HCT116 (cell line): ENCODE measurements around the gene SUPT5H. TPM values are rescaled to one million over a fixed set of nuclear protein-coding genes. Genes with fewer than 3 reads are reported as not detected.
A peak's percentile ranks its signal among the peaks of the same experiment; 100 is the strongest.

Experiments used
- ATAC-seq: fragments of 200-7000 bp; cut with Tn5 transposase; 2 replicates; pipeline ENCODE4 v1.9.1; 2020; ENCODE audit warnings: mild to moderate bottlenecking, moderate library complexity
- BruUV-seq: library from RNA; stranded (reverse); fragments of 400-500 nt; replicated peaks from 2 replicates; lab custom pipeline; 2021; lab: Mats Ljungman, UMichigan
- CTCF ChIA-PET: fragments of 300-600 bp; sonication (Branson Sonifier 250); formaldehyde crosslinking; loops from one replicate; lab custom pipeline; 2021; ENCODE audit warnings: antibody characterized with exemption; lab: Charles Lee
- POLR2A ChIA-PET: fragments of 300-600, 350-600 bp; sonication (Branson Sonifier 250); formaldehyde crosslinking; loops from one replicate; lab custom pipeline; 2021; ENCODE audit warnings: antibody characterized with exemption; lab: Charles Lee
- RAD21 ChIA-PET, 2 experiments: fragments of 300-600 bp; sonication (Branson Sonifier 250); formaldehyde crosslinking; loops; one replicate each; lab custom pipeline; 2023; ENCODE audit warnings: low total read pairs in 2 of 2; ENCODE audit not compliant: uncharacterized antibody in 2 of 2, unreplicated experiment in 2 of 2, low non-redundant PET in 1 of 2; lab: Charles Lee
- DNase-seq: peaks from one replicate; pipeline ENCODE4 v3.0.0-alpha.2; 2010; ENCODE audit warnings: low read depth, low spot score
- H2AFZ ChIP-seq: fragments of 200-600 bp; shearing (Covaris generic), sonication (generic); 2 replicates; pipeline ENCODE4 v1.6.1; 2017; ENCODE audit warnings: low read depth, mixed run types, mixed read lengths, antibody characterized with exemption, low read length; ENCODE audit not compliant: poor library complexity, severe bottlenecking
- H3K27ac ChIP-seq: 2 replicates; pipeline ENCODE4 v1.5.1; 2012; ENCODE audit warnings: low read depth, low read length
- H3K27me3 ChIP-seq: fragments of 200-600 bp; sonication (generic); 2 replicates; pipeline ENCODE4 v1.6.1; 2016; ENCODE audit warnings: mixed run types, low read length, mixed read lengths; ENCODE audit not compliant: insufficient read depth
- H3K36me3 ChIP-seq, 2 experiments: fragments of 200-500 bp in 1 of 2; fragments of 200-600 bp in 1 of 2; sonication (Bioruptor generic) in 1 of 2; sonication (generic) in 1 of 2; 2 replicates each; pipeline versions ENCODE4 v1.5.1 to v1.6.1; 2014 to 2016; ENCODE audit warnings: low read length in 2 of 2, inconsistent platforms in 1 of 2, mixed read lengths in 1 of 2, mixed run types in 1 of 2; ENCODE audit not compliant: insufficient read depth in 2 of 2, control insufficient read depth in 1 of 2
- H3K4me1 ChIP-seq, 2 experiments: fragments of 200-600 bp in 1 of 2; sonication (generic) in 1 of 2; 2 replicates each; pipeline versions ENCODE4 v1.5.1 to v1.6.1; 2012 to 2017; ENCODE audit warnings: low read length in 2 of 2, inconsistent platforms in 1 of 2, mild to moderate bottlenecking in 1 of 2, mixed read lengths in 1 of 2, mixed run types in 1 of 2, moderate library complexity in 1 of 2; ENCODE audit not compliant: insufficient read depth in 2 of 2, control insufficient read depth in 1 of 2
- H3K4me2 ChIP-seq: fragments of 200-600 bp; sonication (generic); 2 replicates; pipeline ENCODE4 v1.6.1; 2017; ENCODE audit warnings: mixed run types, low read length, mixed read lengths
- H3K4me3 ChIP-seq, 2 experiments: fragments of 200-600 bp in 1 of 2; sonication (generic) in 1 of 2; replicated peaks in 1 of 2; 2 replicates each; pipeline ENCODE4 v1.5.1; 2011 to 2016; ENCODE audit warnings: low read length in 2 of 2, control low read depth in 1 of 2, low read depth in 1 of 2, mild to moderate bottlenecking in 1 of 2, mixed read lengths in 1 of 2, mixed run types in 1 of 2
- H3K79me2 ChIP-seq: fragments of 200-600 bp; sonication (generic); 2 replicates; pipeline ENCODE4 v1.6.1; 2017; ENCODE audit warnings: mild to moderate bottlenecking, mixed run types, low read length, moderate library complexity, mixed read lengths; ENCODE audit not compliant: insufficient read depth
- H3K9ac ChIP-seq: fragments of 200-600 bp; sonication (generic); 2 replicates; pipeline ENCODE4 v1.6.1; 2016; ENCODE audit warnings: low read length, mixed read lengths
- H3K9me2 ChIP-seq: fragments of 200-600 bp; sonication (generic), shearing (Covaris generic); 2 replicates; pipeline ENCODE4 v1.6.1; 2017; ENCODE audit warnings: mixed run types, mild to moderate bottlenecking, moderate library complexity; ENCODE audit not compliant: insufficient read depth
- H3K9me3 ChIP-seq, 2 experiments: fragments of 200-500 bp in 1 of 2; fragments of 200-600 bp in 1 of 2; sonication (Bioruptor generic) in 1 of 2; sonication (generic) in 1 of 2; 2 replicates each; pipeline ENCODE4 v1.6.1; 2014 to 2017; ENCODE audit warnings: low read length in 2 of 2, mixed read lengths in 2 of 2, inconsistent platforms in 1 of 2, low read depth in 1 of 2, mild to moderate bottlenecking in 1 of 2, mixed run types in 1 of 2, moderate library complexity in 1 of 2; ENCODE audit not compliant: control insufficient read depth in 1 of 2, insufficient read depth in 1 of 2
- H4K20me1 ChIP-seq: fragments of 200-600 bp; sonication (generic), shearing (Covaris generic); 2 replicates; pipeline ENCODE4 v1.6.1; 2017; ENCODE audit warnings: mixed run types, mild to moderate bottlenecking, moderate library complexity; ENCODE audit not compliant: insufficient read depth
- EGR1 ChIP-seq: IDR thresholded peaks from 2 replicates; pipeline ENCODE4 v1.6.1; 2012; ENCODE audit warnings: low read depth
- ELF1 ChIP-seq: IDR thresholded peaks from 2 replicates; pipeline ENCODE4 v1.6.1; 2012; ENCODE audit warnings: low read depth, borderline replicate concordance
- JUND ChIP-seq: IDR thresholded peaks from 2 replicates; pipeline ENCODE4 v1.6.1; 2012
- MAX ChIP-seq: IDR thresholded peaks from 2 replicates; pipeline ENCODE4 v1.6.1; 2012
- POLR2A ChIP-seq: IDR thresholded peaks from 2 replicates; pipeline ENCODE4 v1.7.0; 2011; ENCODE audit warnings: borderline replicate concordance; ENCODE audit not compliant: insufficient read depth, insufficient read length; ENCODE audit errors: extremely low read depth
- POLR2AphosphoS5 ChIP-seq: IDR thresholded peaks from 2 replicates; pipeline ENCODE4 v1.6.1; 2011; ENCODE audit warnings: mild to moderate bottlenecking, low read depth, low read length, moderate library complexity
- RAD21 ChIP-seq: IDR thresholded peaks from 2 replicates; pipeline ENCODE4 v1.6.1; 2012; ENCODE audit warnings: low read depth, mild to moderate bottlenecking
- SIN3A ChIP-seq: IDR thresholded peaks from 2 replicates; pipeline ENCODE4 v1.6.1; 2012; ENCODE audit warnings: low read depth
- SP1 ChIP-seq: IDR thresholded peaks from 2 replicates; pipeline ENCODE4 v1.6.1; 2012; ENCODE audit warnings: low read depth
- SRF ChIP-seq: IDR thresholded peaks from 2 replicates; pipeline ENCODE4 v1.6.1; 2012; ENCODE audit warnings: low read depth
- YY1 ChIP-seq: IDR thresholded peaks from 2 replicates; pipeline ENCODE4 v1.6.1; 2011; ENCODE audit warnings: low read length, low read depth, moderate library complexity, mild to moderate bottlenecking; ENCODE audit not compliant: insufficient replicate concordance; ENCODE audit errors: extremely low read depth
- ZBTB33 ChIP-seq: IDR thresholded peaks from 2 replicates; pipeline ENCODE4 v1.6.1; 2011; ENCODE audit warnings: mild to moderate bottlenecking, low read length, moderate library complexity; ENCODE audit not compliant: insufficient replicate concordance; ENCODE audit errors: extremely low read depth
- ZFX ChIP-seq: fragments of 450-650 bp; IDR thresholded peaks from 2 replicates; pipeline ENCODE4 v1.6.1; 2017
- ZNF274 ChIP-seq: fragments of 200-500 bp; sonication (Bioruptor generic); IDR thresholded peaks from 2 replicates; pipeline ENCODE4 v1.6.1; 2014; ENCODE audit warnings: mild to moderate bottlenecking, low read depth, low read length, inconsistent platforms
- intact Hi-C: fragments of 100-400 bp; cut with micrococcal nuclease; formaldehyde crosslinking; loops from 2 replicates; pipeline ENCODE4 v1.10.0; 2022
- total RNA-seq: library from RNA; stranded (reverse); gene quantifications from one replicate; pipeline ENCODE4 v1.2.1, GENCODE V29; 2021; ENCODE audit not compliant: unreplicated experiment

The SUPT5H gene
- total RNA-seq, 1 experiment from 2014 or later = 120 TPM

- Histone ChIP-seq H3K9ac (peak overlapping the region; percentile 61), H3K79me2 (peaks cover 13% of the 10 kb centered on the region), H3K36me3 (peaks cover 12 to 13% of the 10 kb centered on the region in 2 experiments; a peak in 3 of 4 replicates), H3K27ac (peak overlapping the region; percentile 77), H3K4me1 (peaks cover 56 to 61% of the 10 kb centered on the region in 2 experiments), H3K27me3 (no peaks in the 10 kb centered on the region), H3K4me2 (peak overlapping the region; percentile 59), H2AFZ (no peak overlapping the region), H3K9me2 (no peaks in the 10 kb centered on the region), H3K9me3 (no peaks in the 10 kb centered on the region), H4K20me1 (peaks cover 1% of the 10 kb centered on the region; the same call in 1 of the 2 replicates), H3K4me3 (peak overlapping the region in 1 of 2 experiments; percentile 31; a peak in 3 of 4 replicates)
- DNase-seq (no peak), ATAC-seq (peak; percentile 64)
- CTCF ChIA-PET = interaction anchor here (1.3 kb wide), 2 partner anchors 14 to 30 kb away, joined by 5 to 6 read pairs; no protein-coding TSS in a partner anchor
- no TSS peak for BruUV-seq
- RAD21 ChIA-PET = no interaction called here
- POLR2A ChIA-PET = interaction anchor here (0.7 to 6.0 kb wide), 9 partner anchors 8 to 37 kb away, joined by 3 to 33 read pairs (median 3); partner anchors contain the start of genes MED29, PAF1, RPS16 and SUPT5H
- intact Hi-C loops = no loop called here
- TF ChIP-seq ELF1 (no peak), ZFX (peak; percentile 25; the same call in 1 of the 2 replicates), SIN3A (no peak)
These were observed 16.9 kb upstream of the SUPT5H start for GRCh38 chr19:39428283-39429112.

- CTCF ChIA-PET = interaction anchor here (1.2 kb wide), 1 partner anchor 101 kb away, joined by 3 read pairs; no protein-coding TSS in a partner anchor
- H3K9me2 ChIP-seq = no peaks in the 10 kb centered on the region
- peaks cover 67 to 74% of the 10 kb centered on the region in 2 experiments for H3K4me1 ChIP-seq
- ATAC-seq (peak; percentile 57), DNase-seq (peak; percentile 97)
- H3K36me3 ChIP-seq = peaks cover 26 to 34% of the 10 kb centered on the region in 2 experiments; a peak in 3 of 4 replicates
- H3K79me2 ChIP-seq = peaks cover 36% of the 10 kb centered on the region
- H3K9ac ChIP-seq = peak overlapping the region; percentile 100
- peak overlapping the region; percentile 84 for H3K27ac ChIP-seq
- H3K4me2 ChIP-seq = peak overlapping the region; percentile 92
- RAD21 ChIA-PET = no interaction called here
- peaks cover 13% of the 10 kb centered on the region; the same call in 1 of the 2 replicates for H4K20me1 ChIP-seq
- POLR2A ChIA-PET = interaction anchor here (0.7 to 1.4 kb wide), 5 partner anchors 10 to 29 kb away, joined by 3 to 4 read pairs (median 4); no protein-coding TSS in a partner anchor
- no peaks in the 10 kb centered on the region for H3K9me3 ChIP-seq
- H3K27me3 ChIP-seq = no peaks in the 10 kb centered on the region
- TSS peak; percentile 68 for BruUV-seq
- H2AFZ ChIP-seq = no peak overlapping the region
- H3K4me3 ChIP-seq = peak overlapping the region in 1 of 2 experiments; percentile 2; a peak in 2 of 4 replicates
- intact Hi-C loops = loop anchor here (2.0 kb wide), 1 partner anchor 40 kb away; the partner anchor contains the start of genes MED29 and PAF1
- TF ChIP-seq SP1 = peak; percentile 81
- TF ChIP-seq SRF = peak; percentile 74; the same call in 1 of the 2 replicates
- no peak for TF ChIP-seq ZNF274
- TF ChIP-seq SIN3A = no peak; the same call in none of the 2 replicates
- no peak for TF ChIP-seq POLR2A
- TF ChIP-seq YY1 = no peak
- TF ChIP-seq MAX = peak; percentile 97
- TF ChIP-seq POLR2AphosphoS5 = peak; percentile 44; the same call in 1 of the 2 replicates
- TF ChIP-seq EGR1 = no peak
- TF ChIP-seq JUND = peak; percentile 76
- TF ChIP-seq ZBTB33 = no peak
- no peak for TF ChIP-seq RAD21
These were observed 14.4 kb upstream of the SUPT5H start for GRCh38 chr19:39430675-39431593.
